Measurements from ENCODE around the gene OR51A4. TPM values are rescaled to one million over a fixed set of nuclear protein-coding genes. Genes with fewer than 3 reads are reported as not detected.

Gene OR51A4
- total and polyA plus RNA-seq, 10 of the 15 experiments (the other 5 are each of a cell fraction or from before 2014, with no cell fraction given), result not detected

- no peak for FAIRE-seq
- Histone ChIP-seq H3K4me1 (ENCODE audit: control insufficient read depth, insufficient read depth, low read length) (no peaks in the 10 kb centered on the region), H3K79me2 (ENCODE audit: control insufficient read depth, insufficient read depth, low read length) (no peaks in the 10 kb centered on the region), H3K4me2 (ENCODE audit: control insufficient read depth, insufficient read depth) (no peak overlapping the region), H2AFZ (ENCODE audit: control insufficient read depth, low read depth, low read length) (no peak overlapping the region), H4K20me1 (ENCODE audit: control insufficient read depth, insufficient read depth) (no peaks in the 10 kb centered on the region), H3K27ac (ENCODE audit: control insufficient read depth, insufficient read depth) (no peak overlapping the region), H3K9ac (ENCODE audit: control insufficient read depth, insufficient read depth, low read length) (no peak overlapping the region), H3K36me3 (ENCODE audit: control insufficient read depth in 2 of 2, insufficient read depth in 2 of 2, low read length in 1 of 2) (no peaks in the 10 kb centered on the region), H3K4me3 (no peak overlapping the region), H3K27me3 (replicated peaks in 1 of 2; ENCODE audit: control insufficient read depth in 2 of 2, insufficient read depth in 2 of 2, low read length in 1 of 2) (no peaks in the 10 kb centered on the region), H3K9me3 (replicated peaks; ENCODE audit: control insufficient read depth, insufficient read depth, low read length) (no peaks in the 10 kb centered on the region)
- CTCF ChIA-PET, result interaction anchor here (0.6 kb wide), 1 partner anchor 72 kb away, joined by 3 read pairs; no protein-coding TSS in a partner anchor
- intact Hi-C loops (cut with micrococcal nuclease; ENCODE audit: unreplicated experiment), result no loop called here
- 36% methylated on average over 4 of the region's 4 CpGs for WGBS (ENCODE audit: insufficient coverage, insufficient replicate concordance, low lambda C conversion rate, missing lambda C conversion rate)
- TF ChIP-seq POLR2A (IDR thresholded peaks at IDR 0.05; ENCODE audit: low read depth, low read length) (no peak), RAD21 (IDR thresholded peaks at IDR 0.05; ENCODE audit: insufficient read depth, low read depth, low read length) (no peak), IKZF2 (IDR thresholded peaks at IDR 0.05) (no peak), CREM (IDR thresholded peaks at IDR 0.05; ENCODE audit: low read depth) (no peak), SUZ12 (IDR thresholded peaks at IDR 0.05; ENCODE audit: unreplicated experiment) (no peak), RUNX3 (IDR thresholded peaks at IDR 0.05; ENCODE audit: low read length) (no peak)
- TF ChIP-seq, protein P1, sequence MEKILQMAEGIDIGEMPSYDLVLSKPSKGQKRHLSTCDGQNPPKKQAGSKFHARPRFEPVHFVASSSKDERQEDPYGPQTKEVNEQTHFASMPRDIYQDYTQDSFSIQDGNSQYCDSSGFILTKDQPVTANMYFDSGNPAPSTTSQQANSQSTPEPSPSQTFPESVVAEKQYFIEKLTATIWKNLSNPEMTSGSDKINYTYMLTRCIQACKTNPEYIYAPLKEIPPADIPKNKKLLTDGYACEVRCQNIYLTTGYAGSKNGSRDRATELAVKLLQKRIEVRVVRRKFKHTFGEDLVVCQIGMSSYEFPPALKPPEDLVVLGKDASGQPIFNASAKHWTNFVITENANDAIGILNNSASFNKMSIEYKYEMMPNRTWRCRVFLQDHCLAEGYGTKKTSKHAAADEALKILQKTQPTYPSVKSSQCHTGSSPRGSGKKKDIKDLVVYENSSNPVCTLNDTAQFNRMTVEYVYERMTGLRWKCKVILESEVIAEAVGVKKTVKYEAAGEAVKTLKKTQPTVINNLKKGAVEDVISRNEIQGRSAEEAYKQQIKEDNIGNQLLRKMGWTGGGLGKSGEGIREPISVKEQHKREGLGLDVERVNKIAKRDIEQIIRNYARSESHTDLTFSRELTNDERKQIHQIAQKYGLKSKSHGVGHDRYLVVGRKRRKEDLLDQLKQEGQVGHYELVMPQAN (conservative IDR thresholded peaks at IDR 0.05), result no peak
- RAD21 ChIA-PET (ENCODE audit: unreplicated experiment), result no interaction called here
- POLR2A ChIA-PET, result interaction anchor here (0.7 kb wide), 1 partner anchor 33 kb away, joined by 3 read pairs; no protein-coding TSS in a partner anchor
- SMC1A ChIA-PET (ENCODE audit: uncharacterized antibody, unreplicated experiment), result interaction anchor here (1.9 kb wide), 1 partner anchor 16 kb away, joined by 7 read pairs; no protein-coding TSS in a partner anchor
- DNase-seq (ENCODE audit: low read depth, low spot score), result no peak
- no TSS peak for BruUV-seq (replicated peaks)
- no peak for ATAC-seq
- in situ Hi-C loops (cut with MboI), result no loop called here
Measured at GRCh38 chr11:4932751-4933150, 14.7 kb downstream of the OR51A4 start.

DNA sequence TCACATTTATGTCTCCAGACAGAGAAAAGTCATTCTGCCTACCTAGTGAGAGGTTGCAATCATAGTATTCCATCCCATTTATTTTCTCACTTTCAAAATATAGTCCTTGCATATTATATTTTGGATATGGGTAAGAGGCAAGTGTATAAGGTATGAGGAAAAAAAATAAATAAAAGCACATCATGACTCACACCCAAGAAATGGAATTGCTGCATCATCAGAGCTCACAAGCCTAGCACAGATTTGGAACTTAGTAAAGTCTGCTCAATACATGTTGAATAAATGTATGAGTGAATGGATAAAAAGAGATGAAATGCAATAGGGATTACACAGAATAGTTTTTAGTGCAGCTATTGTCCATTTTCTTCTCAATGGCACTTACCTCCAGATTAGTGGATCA is 20.8 kb downstream of the OR51A4 start:
- Histone ChIP-seq H3K4me3 (no peak overlapping the region), H3K36me3 (ENCODE audit: control insufficient read depth in 2 of 2, insufficient read depth in 2 of 2, low read length in 1 of 2) (no peaks in the 10 kb centered on the region), H4K20me1 (ENCODE audit: control insufficient read depth, insufficient read depth) (no peaks in the 10 kb centered on the region), H3K4me1 (ENCODE audit: control insufficient read depth, insufficient read depth, low read length) (no peaks in the 10 kb centered on the region), H3K9me3 (replicated peaks; ENCODE audit: control insufficient read depth, insufficient read depth, low read length) (no peaks in the 10 kb centered on the region), H3K9ac (ENCODE audit: control insufficient read depth, insufficient read depth, low read length) (no peak overlapping the region), H2AFZ (ENCODE audit: control insufficient read depth, low read depth, low read length) (no peak overlapping the region), H3K27ac (ENCODE audit: control insufficient read depth, insufficient read depth) (no peak overlapping the region), H3K79me2 (ENCODE audit: control insufficient read depth, insufficient read depth, low read length) (no peaks in the 10 kb centered on the region), H3K27me3 (replicated peaks in 1 of 2; ENCODE audit: control insufficient read depth in 2 of 2, insufficient read depth in 2 of 2, low read length in 1 of 2) (no peaks in the 10 kb centered on the region), H3K4me2 (ENCODE audit: control insufficient read depth, insufficient read depth) (no peak overlapping the region)
- ATAC-seq (no peak), FAIRE-seq (no peak), DNase-seq (ENCODE audit: low read depth, low spot score) (no peak)
- no TSS peak for BruUV-seq (replicated peaks)
- RAD21 ChIA-PET (ENCODE audit: unreplicated experiment), result no interaction called here
- SMC1A ChIA-PET (ENCODE audit: uncharacterized antibody, unreplicated experiment), result interaction anchor here (1.5 kb wide), 1 partner anchor 9 kb away, joined by 3 read pairs; no protein-coding TSS in a partner anchor
- in situ Hi-C loops (cut with MboI), result no loop called here
- CTCF ChIA-PET, result no interaction called here
- POLR2A ChIA-PET, result no interaction called here
- intact Hi-C loops (cut with micrococcal nuclease; ENCODE audit: unreplicated experiment), result no loop called here
- TF ChIP-seq CHD2 (IDR thresholded peaks at IDR 0.05; ENCODE audit: borderline replicate concordance, low read depth, low read length) (no peak), FOXK2 (IDR thresholded peaks at IDR 0.05) (no peak), JUND (IDR thresholded peaks at IDR 0.05; ENCODE audit: low read depth, low read length) (no peak), IKZF2 (IDR thresholded peaks at IDR 0.05) (no peak), MXI1 (IDR thresholded peaks at IDR 0.05; ENCODE audit: low read depth, low read length) (no peak), ZNF217 (IDR thresholded peaks at IDR 0.05) (no peak), STAT3 (IDR thresholded peaks at IDR 0.05; ENCODE audit: low read depth, low read length) (no peak), MTA2 (IDR thresholded peaks at IDR 0.05; ENCODE audit: low read depth) (no peak)
- TF ChIP-seq, protein P2, sequence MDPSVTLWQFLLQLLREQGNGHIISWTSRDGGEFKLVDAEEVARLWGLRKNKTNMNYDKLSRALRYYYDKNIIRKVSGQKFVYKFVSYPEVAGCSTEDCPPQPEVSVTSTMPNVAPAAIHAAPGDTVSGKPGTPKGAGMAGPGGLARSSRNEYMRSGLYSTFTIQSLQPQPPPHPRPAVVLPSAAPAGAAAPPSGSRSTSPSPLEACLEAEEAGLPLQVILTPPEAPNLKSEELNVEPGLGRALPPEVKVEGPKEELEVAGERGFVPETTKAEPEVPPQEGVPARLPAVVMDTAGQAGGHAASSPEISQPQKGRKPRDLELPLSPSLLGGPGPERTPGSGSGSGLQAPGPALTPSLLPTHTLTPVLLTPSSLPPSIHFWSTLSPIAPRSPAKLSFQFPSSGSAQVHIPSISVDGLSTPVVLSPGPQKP (IDR thresholded peaks at IDR 0.05; ENCODE audit: low read depth, low read length), result no peak
- TF ChIP-seq, protein P1 (conservative IDR thresholded peaks at IDR 0.05), result no peak

Measured in GM12878 (cell line).